Fibroblast of skin of abdomen (primary cell): ENCODE measurements around the gene AGAP3.

Source experiments
- DNase-seq: peaks from one replicate; pipeline ENCODE4 v3.0.0-alpha.2; 2013

The AGAP3 gene

DNA sequence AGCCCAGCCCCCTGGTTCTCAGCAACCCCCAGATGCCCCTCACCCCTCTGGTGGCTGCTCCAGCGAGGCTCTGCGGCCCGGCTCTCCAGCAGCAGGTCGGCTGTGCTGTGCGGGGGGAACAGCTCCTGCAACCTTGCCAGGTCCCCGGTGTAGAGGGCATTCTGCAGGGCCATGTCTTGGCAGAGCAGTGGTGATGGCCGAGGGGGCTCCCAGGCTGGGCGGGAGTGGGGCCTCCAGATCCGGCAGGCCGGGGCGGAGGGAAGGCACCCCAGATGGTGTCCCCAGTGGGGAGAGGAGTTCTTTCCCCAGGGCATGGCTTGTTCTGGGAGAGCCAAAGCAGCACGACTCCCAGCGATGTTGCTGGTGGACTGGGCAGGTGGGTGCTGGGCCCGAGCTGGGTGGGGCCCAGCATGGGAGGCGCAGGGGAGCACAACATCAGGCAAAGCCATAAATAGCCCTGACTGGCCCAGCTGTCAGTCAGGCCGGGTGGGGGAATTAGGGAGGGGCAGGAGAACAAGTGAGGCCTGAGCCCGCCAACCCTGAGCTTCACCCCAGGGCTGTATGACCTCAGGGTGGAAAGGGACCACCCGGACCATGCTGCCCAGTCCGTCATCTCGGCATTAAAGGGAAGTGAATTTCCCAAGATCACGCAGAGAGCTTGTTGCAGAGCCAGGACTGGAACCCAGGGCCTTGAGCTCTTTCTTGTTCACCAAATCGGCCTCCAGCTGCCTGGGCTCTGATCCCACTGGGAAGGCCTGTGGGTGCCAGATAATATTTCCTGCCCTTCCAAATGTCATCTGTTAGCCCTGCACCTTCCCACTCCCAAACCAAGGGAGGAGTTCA, 101.4 kb downstream of the AGAP3 start:
- no peak for DNase-seq

DNA sequence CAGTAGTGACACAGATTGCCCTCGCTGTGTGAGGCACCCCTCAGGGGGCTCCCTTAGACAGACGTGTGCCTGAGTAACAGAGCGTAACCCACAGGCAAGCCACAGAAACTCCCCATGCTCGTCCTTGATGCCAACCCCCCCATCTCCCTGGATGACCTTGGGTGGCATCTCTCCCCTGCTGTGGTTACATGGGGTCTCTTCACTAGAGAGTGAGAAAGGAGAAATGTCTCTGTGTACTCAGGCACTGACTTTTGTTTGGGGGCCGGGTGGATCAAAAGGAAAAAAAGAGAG, 101.9 kb downstream of the AGAP3 start:
- DNase-seq: no peak

DNA sequence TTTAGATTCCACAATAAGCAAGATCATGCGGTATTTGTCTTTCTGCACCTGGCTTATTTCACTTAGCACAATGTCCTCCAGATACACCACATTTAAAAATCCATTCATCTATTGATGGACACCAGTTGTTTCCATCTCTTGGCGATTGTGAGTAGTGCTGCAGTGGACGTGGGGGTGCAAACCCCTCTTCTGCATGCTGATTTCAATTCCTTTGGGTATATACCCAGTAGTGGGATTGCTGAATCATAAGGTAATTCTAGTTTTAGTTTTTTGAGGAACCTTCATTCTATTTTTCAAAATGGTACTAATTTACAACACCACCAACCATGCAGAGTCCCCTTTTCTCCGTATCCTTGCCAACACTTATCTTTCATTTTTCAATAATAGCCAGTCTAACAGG, 102.8 kb downstream of the AGAP3 start:
- DNase-seq: no peak

DNA sequence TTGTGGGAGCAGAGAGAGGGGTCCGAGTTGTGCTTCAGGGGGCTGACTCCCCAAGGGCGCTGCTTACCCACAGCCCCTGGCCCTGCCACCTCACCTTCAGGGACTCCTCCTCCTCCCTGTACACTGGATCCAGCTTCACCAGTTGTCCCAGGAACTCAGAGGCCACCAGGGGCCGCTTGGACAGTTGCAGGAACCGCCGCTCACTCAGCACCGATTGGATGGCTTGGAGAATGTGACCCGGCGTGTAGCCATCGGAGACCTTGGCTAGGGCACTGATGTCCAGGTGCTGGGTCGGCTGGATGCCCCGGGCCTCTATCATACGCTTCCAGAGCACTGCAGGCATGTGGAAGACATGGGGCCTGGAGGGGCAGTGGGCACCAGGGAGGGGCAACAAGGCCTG, 105.3 kb downstream of the AGAP3 start:
- DNase-seq: no peak

DNA sequence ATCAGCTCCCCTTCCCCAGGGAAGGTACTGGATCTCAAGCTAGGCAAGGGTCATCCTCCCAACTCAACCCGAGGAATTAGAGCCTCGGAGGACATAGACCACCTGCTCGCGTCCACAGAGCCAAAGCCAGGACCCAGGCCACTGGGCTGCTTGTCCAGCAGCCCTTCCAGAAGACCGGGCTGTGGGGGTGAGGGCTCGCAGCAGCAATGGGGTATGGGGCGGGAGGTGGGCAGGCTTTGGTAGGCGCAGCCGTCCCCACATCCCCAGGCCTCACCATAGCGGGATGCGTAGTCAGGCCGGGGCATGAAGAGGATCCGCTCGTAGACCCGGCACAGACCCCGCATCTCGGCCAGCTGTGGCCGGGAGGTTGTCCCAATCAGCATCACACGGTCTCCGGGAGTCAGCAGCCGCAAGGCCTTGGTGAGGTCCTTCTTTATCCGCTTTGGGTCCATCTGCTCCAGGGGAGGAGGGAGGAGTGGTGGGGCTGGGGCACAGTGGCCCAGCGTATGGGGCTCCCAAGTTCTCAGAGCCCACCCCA, 105.8 kb downstream of the AGAP3 start:
- no peak for DNase-seq

DNA sequence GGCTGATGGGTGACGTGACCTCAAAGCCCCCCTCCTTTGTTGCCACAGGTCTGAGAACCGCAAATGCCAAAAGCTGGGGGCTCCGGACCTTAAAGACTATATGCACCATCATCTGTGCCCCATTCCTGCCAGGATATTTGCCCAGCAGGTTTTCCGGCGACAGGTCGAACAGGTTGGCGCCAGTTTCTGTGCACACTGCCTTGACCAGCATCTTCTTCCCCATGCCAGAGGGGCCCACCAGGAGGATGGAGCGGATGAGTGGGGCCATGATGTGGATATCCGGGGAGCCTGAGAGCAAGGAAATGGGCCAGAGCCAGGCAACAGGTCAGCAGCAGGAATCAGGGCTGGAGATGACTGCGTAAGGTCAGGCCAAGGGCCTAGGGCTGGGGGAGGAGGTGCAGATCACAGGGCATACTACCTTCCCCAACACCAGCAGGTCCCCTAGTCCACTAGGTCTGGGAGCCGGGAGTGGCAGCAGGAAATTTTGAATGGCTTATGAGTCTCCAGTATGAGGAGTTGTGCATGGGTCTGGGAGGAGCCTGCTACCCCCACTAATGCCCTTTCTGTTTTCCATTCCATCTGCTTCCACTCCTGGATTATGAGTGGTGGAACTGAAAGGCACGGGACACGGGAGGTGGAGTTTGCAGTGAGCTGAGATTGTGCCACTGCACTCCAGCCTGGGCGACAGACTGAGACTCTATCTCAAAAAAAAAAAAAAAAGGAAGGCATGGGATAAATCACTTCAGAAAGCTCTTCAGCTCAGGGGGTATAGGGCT, 107.1 kb downstream of the AGAP3 start:
- DNase-seq: no peak
